Stomach (tissue), 4 donors: ENCODE results near the gene LDHAL6A.

Experiments
- EP300 ChIP-seq: sonication (generic); formaldehyde crosslinking; IDR thresholded peaks from one replicate; pipeline ENCODE4 v1.6.1; 2017; ENCODE audit warnings: antibody characterized with exemption
- POLR2A ChIP-seq, 4 donors: fragments of 450-650 bp; IDR thresholded peaks; one replicate each; pipeline ENCODE4 v1.6.1; 2016; ENCODE audit warnings: antibody characterized with exemption in 4 of 4, control low read depth in 2 of 4, mild to moderate bottlenecking in 1 of 4, moderate library complexity in 1 of 4
- POLR2AphosphoS5 ChIP-seq, 3 donors: sonication (generic); formaldehyde crosslinking; IDR thresholded peaks; one replicate each; pipeline ENCODE4 v1.6.1; 2016; ENCODE audit warnings: antibody characterized with exemption in 3 of 3
- TF ChIP-seq, protein P1 (sequence below), 7 experiments: fragments of 450-650 bp in 4 of 7; fragments of 200-600 bp in 3 of 7; sonication (generic) in 3 of 7; IDR thresholded peaks; one replicate each; pipeline ENCODE4 v1.5.1; 2016 to 2019; ENCODE audit warnings: antibody characterized with exemption in 7 of 7, control low read depth in 2 of 7, mild to moderate bottlenecking in 1 of 7

DNA sequence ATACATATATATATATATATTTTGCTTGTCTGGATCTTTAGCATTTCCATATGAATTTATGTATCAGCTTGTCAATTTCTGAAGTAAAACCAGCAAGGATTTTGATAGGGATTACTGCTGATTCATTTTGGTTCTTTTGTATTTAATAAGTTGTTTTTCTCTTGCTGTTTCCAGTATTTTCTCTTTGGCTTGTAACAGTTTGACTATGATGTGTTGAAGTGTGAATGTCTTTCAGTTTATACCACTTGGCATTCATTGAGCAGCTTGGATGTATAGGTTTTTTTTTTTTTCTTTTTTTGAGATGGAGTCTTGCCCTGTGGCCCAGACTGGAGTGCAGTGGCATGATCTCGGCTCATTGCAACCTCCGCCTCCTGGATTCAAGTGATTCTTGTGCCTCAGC is 12.4 kb downstream of the LDHAL6A start:
- TF ChIP-seq POLR2A (IDR thresholded peaks at IDR 0.05) (no peak), POLR2AphosphoS5 (IDR thresholded peaks at IDR 0.05) (no peak), EP300 (no peak)
- TF ChIP-seq, protein P1, sequence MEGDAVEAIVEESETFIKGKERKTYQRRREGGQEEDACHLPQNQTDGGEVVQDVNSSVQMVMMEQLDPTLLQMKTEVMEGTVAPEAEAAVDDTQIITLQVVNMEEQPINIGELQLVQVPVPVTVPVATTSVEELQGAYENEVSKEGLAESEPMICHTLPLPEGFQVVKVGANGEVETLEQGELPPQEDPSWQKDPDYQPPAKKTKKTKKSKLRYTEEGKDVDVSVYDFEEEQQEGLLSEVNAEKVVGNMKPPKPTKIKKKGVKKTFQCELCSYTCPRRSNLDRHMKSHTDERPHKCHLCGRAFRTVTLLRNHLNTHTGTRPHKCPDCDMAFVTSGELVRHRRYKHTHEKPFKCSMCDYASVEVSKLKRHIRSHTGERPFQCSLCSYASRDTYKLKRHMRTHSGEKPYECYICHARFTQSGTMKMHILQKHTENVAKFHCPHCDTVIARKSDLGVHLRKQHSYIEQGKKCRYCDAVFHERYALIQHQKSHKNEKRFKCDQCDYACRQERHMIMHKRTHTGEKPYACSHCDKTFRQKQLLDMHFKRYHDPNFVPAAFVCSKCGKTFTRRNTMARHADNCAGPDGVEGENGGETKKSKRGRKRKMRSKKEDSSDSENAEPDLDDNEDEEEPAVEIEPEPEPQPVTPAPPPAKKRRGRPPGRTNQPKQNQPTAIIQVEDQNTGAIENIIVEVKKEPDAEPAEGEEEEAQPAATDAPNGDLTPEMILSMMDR (IDR thresholded peaks at IDR 0.05), result no peak
